ENCODE results near the gene KSR2.

GRCh38 chr12:117470804-117471203 is 498.0 kb downstream of the KSR2 start:
- no peak for TF ChIP-seq CTCF (IDR thresholded peaks at IDR 0.05)
- no peak for TF ChIP-seq POLR2AphosphoS5 (IDR thresholded peaks at IDR 0.05)
- no peak for TF ChIP-seq POLR2A (IDR thresholded peaks at IDR 0.05)
- TF ChIP-seq EP300 (IDR thresholded peaks at IDR 0.05), result no peak
